COLO829 (cell line): ENCODE results near the gene LRCH1.

Experiments used
- DNase-seq: peaks from one replicate; pipeline ENCODE4 v3.0.0; 2012; ENCODE audit warnings: low spot score

LRCH1 gene

DNA sequence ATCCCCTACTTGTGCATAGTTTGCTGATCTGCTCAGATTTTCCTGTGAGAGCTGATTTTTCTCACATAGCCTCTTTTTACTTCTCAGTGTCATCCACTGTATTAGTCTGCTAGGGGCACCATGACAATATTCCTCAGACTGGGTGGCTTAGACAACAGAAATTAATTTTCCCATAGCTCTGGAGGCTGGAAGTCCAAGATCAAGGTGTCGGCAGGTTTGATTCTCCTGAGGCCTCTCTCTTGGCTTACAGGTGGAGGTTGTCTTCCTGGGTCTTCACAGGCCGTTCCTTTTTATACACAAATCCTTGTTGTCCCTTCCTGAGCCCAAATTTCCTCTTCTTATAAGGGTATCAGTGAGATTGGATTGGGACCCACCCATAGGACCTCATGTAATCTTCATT lies 9.2 kb downstream of the LRCH1 start:
- DNase-seq: no peak

DNA sequence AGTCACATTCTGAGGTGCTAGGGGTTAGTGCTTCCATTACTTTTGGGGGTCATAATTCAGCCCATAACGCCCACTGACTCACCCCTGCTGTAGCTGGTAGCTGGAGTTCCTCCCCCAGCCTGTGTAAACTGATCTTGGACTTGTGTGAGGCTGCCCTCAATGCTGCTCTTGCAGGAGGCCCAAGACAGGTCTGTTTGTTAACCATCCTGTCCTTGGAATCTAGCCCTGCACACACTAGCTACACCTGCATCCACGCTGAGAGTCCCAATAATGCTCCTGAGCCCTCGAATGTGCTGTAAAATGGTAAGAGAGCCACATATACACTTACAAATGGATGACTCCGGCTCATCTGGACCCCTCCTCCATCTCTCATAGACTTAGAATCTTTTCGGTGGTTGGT lies 9.6 kb downstream of the LRCH1 start:
- DNase-seq: no peak

DNA sequence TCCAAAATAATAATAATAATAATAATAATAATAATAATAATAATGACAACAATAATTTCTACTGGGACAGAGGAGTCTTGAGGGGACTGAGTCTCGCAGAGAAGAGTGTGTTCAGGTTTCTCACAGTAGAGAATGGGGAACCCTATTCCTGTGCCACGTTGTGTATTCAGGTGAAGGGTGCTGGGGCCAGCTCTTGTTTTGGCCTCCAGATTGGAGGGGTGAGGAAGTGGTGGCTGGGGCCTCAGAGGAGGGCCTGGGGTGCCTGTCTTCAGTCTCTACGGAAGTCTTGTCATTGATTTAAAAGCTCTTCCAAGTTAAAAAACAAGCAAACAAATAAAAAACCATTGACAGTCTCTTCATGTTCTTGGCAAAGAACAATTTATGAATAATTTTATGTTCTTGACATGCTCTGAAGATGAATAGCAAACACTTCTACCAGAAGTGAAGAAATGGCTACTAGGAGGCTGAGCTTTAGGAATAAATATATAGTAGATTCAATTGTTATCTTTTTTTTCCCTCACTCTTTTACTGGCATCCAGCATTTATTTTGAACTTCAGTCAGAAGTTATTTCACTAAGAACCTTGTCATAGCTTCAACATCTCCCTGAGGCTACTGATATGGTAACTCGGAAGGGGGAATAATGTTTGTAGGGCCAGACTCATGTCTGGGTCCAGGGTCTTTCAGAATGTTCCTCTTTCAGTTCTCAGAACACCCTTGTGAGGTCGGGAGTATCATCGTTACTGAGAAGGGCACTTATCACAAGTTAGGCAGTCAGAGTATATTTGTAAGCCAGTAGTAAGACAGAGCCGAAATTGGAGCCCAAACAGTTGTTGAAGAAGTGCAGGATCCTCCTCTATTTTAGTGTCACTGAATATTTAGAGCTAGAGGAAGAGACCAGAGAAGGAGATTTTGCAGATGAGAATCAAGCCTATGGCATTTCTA lies 13.1 kb downstream of the LRCH1 start:
- no peak for DNase-seq

- no peak for DNase-seq
Observed at GRCh38 chr13:46567671-46568070, 14.7 kb downstream of the LRCH1 start.

- no peak for DNase-seq
Observed at GRCh38 chr13:46569456-46569855, 16.5 kb downstream of the LRCH1 start.

- no peak for DNase-seq
Observed at GRCh38 chr13:46570273-46570672, 17.3 kb downstream of the LRCH1 start.

GRCh38 chr13:46571189-46571908 lies 18.4 kb downstream of the LRCH1 start:
- DNase-seq: no peak

DNA sequence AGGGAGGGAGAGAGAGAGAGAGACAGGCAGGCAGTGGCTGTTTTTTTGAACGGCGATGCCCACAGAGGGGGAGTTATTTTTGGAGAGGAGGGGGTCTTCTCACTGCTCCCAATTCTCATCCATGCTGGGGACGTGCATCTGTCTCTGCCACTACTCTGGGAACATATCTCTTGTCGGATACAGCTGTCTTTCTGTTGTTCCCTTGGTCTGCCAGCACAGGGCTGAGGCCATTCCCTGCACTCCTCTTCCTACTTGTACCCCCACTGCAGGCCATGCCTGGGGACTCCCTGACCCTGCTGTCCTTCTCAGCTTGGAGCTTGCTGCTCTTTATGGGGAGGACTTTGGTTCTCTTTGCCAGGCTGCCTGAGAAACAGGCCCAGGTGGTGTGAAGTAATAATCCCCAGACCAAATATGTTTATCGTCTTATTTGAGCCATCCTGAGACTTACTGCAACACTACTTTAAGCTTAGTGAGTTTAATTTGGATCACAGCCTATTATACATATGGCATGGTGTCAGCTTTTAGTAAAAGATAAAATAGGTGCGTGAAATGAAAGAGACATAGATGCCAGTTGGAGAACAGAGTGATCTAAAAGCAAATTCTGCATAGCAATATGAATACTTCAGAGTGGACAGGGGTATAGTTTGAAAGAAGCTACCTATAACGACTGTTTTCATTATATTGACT lies 19.1 kb downstream of the LRCH1 start:
- no peak for DNase-seq

DNA sequence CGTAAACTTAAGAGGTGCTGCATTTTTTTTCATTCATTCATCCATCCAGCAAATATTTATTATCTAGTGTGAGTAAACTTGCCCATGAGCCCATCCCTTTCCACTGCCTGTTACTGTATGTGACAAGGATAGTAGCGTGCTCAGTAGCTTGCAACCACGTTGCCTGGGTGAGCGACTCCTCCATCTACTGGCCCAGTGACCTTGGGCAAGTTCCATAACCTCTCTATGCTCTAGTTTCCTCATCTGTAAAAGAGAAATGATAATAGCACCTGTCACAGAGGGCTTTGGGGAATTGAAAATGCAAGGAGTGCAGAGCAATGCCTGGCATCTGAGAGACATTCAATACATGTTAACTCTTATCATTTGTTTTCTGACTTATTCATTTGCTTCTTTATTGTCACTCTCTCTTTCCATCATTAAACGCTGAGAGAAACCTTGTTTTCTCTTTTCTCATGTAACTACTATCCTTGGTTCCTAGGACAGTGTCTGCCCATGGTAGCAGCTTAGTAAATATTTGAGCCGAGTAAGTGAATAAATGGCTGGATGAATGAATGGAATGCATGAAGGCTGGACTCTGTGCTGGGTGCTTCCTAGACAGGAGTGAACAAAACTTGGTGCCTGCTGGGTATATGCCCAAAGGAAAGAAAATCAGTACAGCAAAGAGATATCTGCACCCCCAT lies 19.9 kb downstream of the LRCH1 start:
- no peak for DNase-seq

- DNase-seq: peak; percentile 65
Observed at GRCh38 chr13:46575301-46575771, 22.4 kb downstream of the LRCH1 start.

- no peak for DNase-seq
Observed at GRCh38 chr13:46575818-46576221, 22.9 kb downstream of the LRCH1 start.

GRCh38 chr13:46576762-46577161 lies 23.8 kb downstream of the LRCH1 start:
- DNase-seq: no peak

GRCh38 chr13:46577696-46578589 lies 25.0 kb downstream of the LRCH1 start:
- peak; percentile 95 for DNase-seq

DNA sequence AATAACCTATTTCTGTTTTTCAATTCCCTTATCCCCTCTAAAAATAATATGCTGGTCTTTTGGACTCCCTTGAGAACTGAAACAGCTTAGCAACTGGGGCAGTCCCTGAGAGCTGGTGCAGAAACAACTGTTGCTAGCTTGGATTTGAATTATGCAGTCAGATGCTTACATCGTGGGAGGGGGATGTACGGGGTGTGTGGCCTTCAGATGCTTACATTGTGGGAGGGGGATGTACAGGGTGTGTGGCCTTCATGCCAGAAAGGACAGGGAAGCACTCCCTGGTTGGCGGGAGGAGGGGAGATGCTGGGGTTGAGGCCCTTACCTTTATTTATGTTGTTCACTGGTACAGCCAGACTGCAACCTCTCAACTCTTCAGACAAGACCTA lies 25.6 kb downstream of the LRCH1 start:
- DNase-seq: no peak

DNA sequence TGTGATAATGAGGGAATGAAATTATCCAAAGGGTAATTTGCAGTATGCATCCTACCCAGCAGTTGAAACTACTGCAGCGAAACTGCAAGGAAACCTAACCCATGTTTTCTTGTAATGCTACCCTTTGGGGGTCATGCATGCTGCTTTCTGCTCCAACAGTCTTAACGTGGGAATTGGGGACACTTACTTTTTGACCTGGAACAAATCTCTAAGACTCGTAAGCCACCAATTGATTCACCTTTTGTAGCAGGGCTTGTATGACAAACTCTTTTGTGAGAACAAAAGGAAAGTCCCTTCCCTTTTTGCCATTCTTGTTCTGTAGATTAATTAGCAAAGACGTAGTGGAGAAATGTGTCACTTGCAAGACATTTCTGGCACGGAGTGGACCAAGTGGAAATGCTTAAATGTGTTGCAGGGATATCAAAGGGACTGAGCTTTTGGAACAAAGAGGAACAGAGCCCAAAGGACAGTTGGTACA lies 27.4 kb downstream of the LRCH1 start:
- DNase-seq: no peak

- peak; percentile 68 for DNase-seq
Observed at GRCh38 chr13:46582190-46582589, 29.2 kb downstream of the LRCH1 start.

DNA sequence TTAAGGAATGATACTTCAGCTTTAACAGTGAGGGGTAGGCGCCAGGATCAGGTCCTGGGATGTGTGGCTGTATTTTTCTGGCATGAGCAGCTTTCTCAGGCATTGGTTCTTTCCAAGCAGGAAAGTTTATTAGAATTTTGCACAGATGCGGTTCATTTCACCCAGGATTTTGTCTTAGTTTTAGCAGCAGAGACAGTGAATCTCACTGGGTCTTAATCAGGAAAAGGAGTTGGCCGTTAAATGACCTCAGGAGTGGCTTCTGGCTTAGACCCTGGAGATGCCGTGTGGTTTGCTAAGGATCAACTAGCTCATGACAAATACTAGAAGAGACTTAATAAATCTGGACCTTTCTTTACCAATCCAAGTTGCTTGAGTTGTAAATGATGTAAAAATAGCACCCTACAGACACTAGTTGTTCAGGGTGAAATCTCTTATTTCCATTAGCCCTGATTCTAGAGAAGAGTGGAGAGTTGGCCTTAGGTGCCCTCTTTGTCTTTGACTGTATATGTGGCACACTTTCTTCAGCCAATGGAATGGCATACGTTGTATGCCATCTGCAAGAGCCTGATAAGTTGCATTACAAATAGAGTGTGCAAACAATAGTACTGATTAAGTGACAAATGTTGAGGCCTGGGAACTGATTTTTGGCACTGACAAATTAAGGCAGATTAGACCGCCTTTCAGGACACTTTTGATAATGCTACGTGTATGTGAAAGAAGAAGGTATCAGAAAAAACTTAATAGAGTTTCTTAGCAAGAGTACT lies 34.0 kb downstream of the LRCH1 start:
- no peak for DNase-seq

- DNase-seq: no peak
Observed at GRCh38 chr13:46587807-46588418, 34.9 kb downstream of the LRCH1 start.

DNA sequence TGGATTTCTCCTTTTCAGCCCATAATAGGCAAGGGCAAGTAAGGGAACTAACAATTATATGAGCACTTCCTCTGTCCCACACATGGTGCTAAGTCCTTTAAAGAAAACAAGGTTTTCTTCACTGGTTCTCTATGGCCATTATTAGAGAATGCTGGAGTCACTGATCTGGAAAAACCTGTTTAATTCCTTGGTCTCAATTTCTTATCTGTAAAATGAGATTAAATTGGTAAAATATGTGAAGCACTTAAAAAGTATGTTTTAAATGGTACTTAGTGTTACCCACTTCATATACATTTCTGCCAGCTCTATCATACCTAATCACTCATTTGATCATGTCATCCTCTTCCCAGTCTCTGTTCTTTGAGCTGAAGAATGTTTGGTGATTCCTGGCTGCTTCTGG lies 39.4 kb downstream of the LRCH1 start:
- DNase-seq: no peak

DNA sequence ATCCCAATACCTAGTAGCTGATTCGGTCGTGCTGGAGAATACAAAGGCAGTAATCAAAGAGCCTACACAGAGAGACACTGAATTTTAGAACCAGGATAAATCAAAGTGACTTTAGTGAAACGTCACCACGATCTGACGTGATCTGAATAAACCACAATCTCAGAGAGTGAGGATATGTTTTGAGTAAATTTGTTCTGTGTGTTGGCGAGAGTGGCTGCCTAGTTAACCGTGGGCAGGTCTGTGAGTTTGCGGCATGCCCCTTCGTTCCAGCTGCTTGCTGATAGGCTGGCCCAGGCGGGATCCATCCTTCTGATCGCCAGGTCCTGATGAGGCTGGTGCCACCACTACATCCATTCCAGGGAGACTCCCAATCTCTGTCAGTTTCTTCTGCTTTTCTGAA lies 40.4 kb downstream of the LRCH1 start:
- no peak for DNase-seq
